ENCODE results near the gene PPP1R2.
A peak's percentile ranks its signal among the peaks of the same experiment; 100 is the strongest.

Gene PPP1R2

DNA sequence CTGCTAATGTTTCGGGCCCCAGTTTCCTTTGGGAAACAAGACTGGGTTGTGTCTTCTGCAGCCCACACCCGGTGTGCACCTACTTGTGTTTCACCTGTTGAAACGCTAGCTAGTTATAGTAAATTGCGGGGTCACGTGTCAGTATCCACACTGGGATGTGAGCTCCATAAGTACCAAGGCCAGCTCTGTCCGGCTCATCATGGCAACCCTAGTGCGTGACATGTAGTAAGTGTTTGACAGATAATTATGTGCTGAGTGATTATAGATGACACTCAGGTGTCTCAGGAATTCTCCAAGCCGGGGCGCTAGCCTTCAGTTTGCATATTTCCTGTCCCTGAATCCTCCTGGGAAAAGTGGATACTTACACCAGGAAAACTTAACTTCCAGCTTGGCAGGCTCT lies 27.8 kb upstream of the PPP1R2 start:
- Histone ChIP-seq H3K4me2 (ENCODE audit: low read depth, low read length, poor library complexity, severe bottlenecking) (no peak overlapping the region), H3K27me3 (ENCODE audit: insufficient read depth, low read length, poor library complexity, severe bottlenecking) (no peaks in the 10 kb centered on the region)

DNA sequence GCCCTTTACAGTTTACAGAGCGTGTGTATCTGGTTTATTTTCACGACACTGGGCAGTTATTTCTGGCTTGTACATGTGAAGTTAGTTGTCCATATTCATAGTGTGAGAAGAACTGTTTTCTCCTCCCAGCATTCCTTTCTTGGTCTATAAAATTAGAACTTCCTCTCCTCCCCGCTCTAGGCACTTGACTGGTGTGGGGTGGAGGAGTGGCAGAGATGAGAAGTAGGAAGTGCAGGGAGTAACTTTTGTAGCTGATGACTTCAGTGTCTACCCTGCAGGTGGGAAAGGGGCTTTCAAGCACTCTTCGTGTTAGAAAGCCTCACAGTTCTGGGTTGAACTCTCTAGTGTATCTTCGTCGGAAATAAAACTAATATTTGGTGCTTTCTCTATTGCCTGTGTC lies 27.2 kb upstream of the PPP1R2 start:
- Histone ChIP-seq H3K9ac (ENCODE audit: low read depth, low read length, poor library complexity, severe bottlenecking) (no peak overlapping the region), H3K27me3 (ENCODE audit: insufficient read depth, low read length, poor library complexity, severe bottlenecking) (no peaks in the 10 kb centered on the region), H4K20me1 (ENCODE audit: insufficient read depth, low read length, poor library complexity, severe bottlenecking) (no peaks in the 10 kb centered on the region), H3K4me2 (ENCODE audit: low read depth, low read length, poor library complexity, severe bottlenecking) (no peak overlapping the region), H3K9me2 (replicated peaks; ENCODE audit: low read depth, low read length) (no peaks in the 10 kb centered on the region), H3K79me2 (ENCODE audit: insufficient read depth, low read length) (no peaks in the 10 kb centered on the region), H3K9me3 (ENCODE audit: insufficient read depth, low read depth, low read length) (no peaks in the 10 kb centered on the region), H3K4me3 (ENCODE audit: low read length, poor library complexity, severe bottlenecking) (no peak overlapping the region), H3K4me1 (ENCODE audit: insufficient read depth, low read length, poor library complexity, severe bottlenecking) (peaks cover 27% of the 10 kb centered on the region), H3F3A (ENCODE audit: low read depth) (no peaks in the 10 kb centered on the region), H2AFZ (ENCODE audit: low read length) (peak overlapping the region; percentile 82), H3K36me3 (ENCODE audit: insufficient read depth, low read length) (no peaks in the 10 kb centered on the region)
- no peak for TF ChIP-seq EZH2phosphoT487 (IDR thresholded peaks at IDR 0.05; ENCODE audit: borderline replicate concordance)
- TF ChIP-seq, protein P1, sequence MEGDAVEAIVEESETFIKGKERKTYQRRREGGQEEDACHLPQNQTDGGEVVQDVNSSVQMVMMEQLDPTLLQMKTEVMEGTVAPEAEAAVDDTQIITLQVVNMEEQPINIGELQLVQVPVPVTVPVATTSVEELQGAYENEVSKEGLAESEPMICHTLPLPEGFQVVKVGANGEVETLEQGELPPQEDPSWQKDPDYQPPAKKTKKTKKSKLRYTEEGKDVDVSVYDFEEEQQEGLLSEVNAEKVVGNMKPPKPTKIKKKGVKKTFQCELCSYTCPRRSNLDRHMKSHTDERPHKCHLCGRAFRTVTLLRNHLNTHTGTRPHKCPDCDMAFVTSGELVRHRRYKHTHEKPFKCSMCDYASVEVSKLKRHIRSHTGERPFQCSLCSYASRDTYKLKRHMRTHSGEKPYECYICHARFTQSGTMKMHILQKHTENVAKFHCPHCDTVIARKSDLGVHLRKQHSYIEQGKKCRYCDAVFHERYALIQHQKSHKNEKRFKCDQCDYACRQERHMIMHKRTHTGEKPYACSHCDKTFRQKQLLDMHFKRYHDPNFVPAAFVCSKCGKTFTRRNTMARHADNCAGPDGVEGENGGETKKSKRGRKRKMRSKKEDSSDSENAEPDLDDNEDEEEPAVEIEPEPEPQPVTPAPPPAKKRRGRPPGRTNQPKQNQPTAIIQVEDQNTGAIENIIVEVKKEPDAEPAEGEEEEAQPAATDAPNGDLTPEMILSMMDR (conservative IDR thresholded peaks at IDR 0.05; ENCODE audit: low read length) = no peak

More for the DNA sequence above, 27.8 kb upstream of the PPP1R2 start:
- H3K4me1 ChIP-seq (ENCODE audit: insufficient read depth, low read length, poor library complexity, severe bottlenecking) = peaks cover 22% of the 10 kb centered on the region
- no peaks in the 10 kb centered on the region for H3K36me3 ChIP-seq (ENCODE audit: insufficient read depth, low read length)
- TF ChIP-seq, protein P1 (conservative IDR thresholded peaks at IDR 0.05; ENCODE audit: low read length) = no peak
- TF ChIP-seq EZH2phosphoT487 (IDR thresholded peaks at IDR 0.05; ENCODE audit: borderline replicate concordance) = no peak
- no peaks in the 10 kb centered on the region for H4K20me1 ChIP-seq (ENCODE audit: insufficient read depth, low read length, poor library complexity, severe bottlenecking)
- no peak overlapping the region for H3K9ac ChIP-seq (ENCODE audit: low read depth, low read length, poor library complexity, severe bottlenecking)
- no peaks in the 10 kb centered on the region for H3F3A ChIP-seq (ENCODE audit: low read depth)
- H3K4me3 ChIP-seq (ENCODE audit: low read length, poor library complexity, severe bottlenecking) = no peak overlapping the region
- H3K79me2 ChIP-seq (ENCODE audit: insufficient read depth, low read length) = no peaks in the 10 kb centered on the region
- H3K9me2 ChIP-seq (replicated peaks; ENCODE audit: low read depth, low read length) = no peaks in the 10 kb centered on the region
- H3K9me3 ChIP-seq (ENCODE audit: insufficient read depth, low read depth, low read length) = no peaks in the 10 kb centered on the region
- H2AFZ ChIP-seq (ENCODE audit: low read length) = 0 out of 2 replicates have a peak overlapping the region, but pooled peaks have one; percentile 82

DNA sequence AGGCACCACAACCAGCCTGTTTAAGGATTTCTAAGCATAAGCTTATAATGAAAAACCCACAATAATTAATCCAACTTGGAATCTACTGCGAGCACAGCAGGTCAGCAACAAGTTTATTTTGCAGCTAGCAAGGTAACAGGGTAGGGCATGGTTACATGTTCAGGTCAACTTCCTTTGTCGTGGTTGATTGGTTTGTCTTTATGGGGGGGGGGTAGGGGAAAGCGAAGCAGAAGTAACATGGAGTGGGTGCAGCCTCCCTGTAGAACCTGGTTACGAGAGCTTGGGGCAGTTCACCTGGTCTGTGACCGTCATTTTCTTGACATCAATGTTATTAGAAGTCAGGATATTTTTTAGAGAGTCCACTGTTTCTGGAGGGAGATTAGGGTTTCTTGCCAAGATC lies 25.5 kb upstream of the PPP1R2 start:
- Histone ChIP-seq H3F3A (ENCODE audit: low read depth) (no peaks in the 10 kb centered on the region), H3K36me3 (ENCODE audit: insufficient read depth, low read length) (no peaks in the 10 kb centered on the region), H2AFZ (ENCODE audit: low read length) (no peak overlapping the region), H4K20me1 (ENCODE audit: insufficient read depth, low read length, poor library complexity, severe bottlenecking) (no peaks in the 10 kb centered on the region), H3K4me3 (ENCODE audit: low read length, poor library complexity, severe bottlenecking) (no peak overlapping the region), H3K4me1 (ENCODE audit: insufficient read depth, low read length, poor library complexity, severe bottlenecking) (peaks cover 33% of the 10 kb centered on the region), H3K9me2 (replicated peaks; ENCODE audit: low read depth, low read length) (no peaks in the 10 kb centered on the region), H3K4me2 (ENCODE audit: low read depth, low read length, poor library complexity, severe bottlenecking) (no peak overlapping the region), H3K27me3 (ENCODE audit: insufficient read depth, low read length, poor library complexity, severe bottlenecking) (no peaks in the 10 kb centered on the region), H3K9ac (ENCODE audit: low read depth, low read length, poor library complexity, severe bottlenecking) (no peak overlapping the region), H3K9me3 (ENCODE audit: insufficient read depth, low read depth, low read length) (no peaks in the 10 kb centered on the region), H3K79me2 (ENCODE audit: insufficient read depth, low read length) (no peaks in the 10 kb centered on the region)
- no peak for TF ChIP-seq EZH2phosphoT487 (IDR thresholded peaks at IDR 0.05; ENCODE audit: borderline replicate concordance)
- TF ChIP-seq, protein P1 (conservative IDR thresholded peaks at IDR 0.05; ENCODE audit: low read length) = no peak

All from Loucy (cell line).